PC-3 (cell line): ENCODE results near the gene RTN4RL1.

Experiments used
- CTCF ChIP-seq: fragments of 300-600 bp; sonication (generic); conservative IDR thresholded peaks from 2 replicates; pipeline ENCODE4 v1.5.1; 2017; ENCODE audit warnings: antibody characterized with exemption, low read depth, mild to moderate bottlenecking, low read length
- EZH2phosphoT487 ChIP-seq: fragments of 300-600 bp; sonication (generic); IDR thresholded peaks from 2 replicates; pipeline ENCODE4 v1.6.1; 2018; ENCODE audit warnings: mild to moderate bottlenecking, antibody characterized with exemption, low read length, borderline replicate concordance

DNA sequence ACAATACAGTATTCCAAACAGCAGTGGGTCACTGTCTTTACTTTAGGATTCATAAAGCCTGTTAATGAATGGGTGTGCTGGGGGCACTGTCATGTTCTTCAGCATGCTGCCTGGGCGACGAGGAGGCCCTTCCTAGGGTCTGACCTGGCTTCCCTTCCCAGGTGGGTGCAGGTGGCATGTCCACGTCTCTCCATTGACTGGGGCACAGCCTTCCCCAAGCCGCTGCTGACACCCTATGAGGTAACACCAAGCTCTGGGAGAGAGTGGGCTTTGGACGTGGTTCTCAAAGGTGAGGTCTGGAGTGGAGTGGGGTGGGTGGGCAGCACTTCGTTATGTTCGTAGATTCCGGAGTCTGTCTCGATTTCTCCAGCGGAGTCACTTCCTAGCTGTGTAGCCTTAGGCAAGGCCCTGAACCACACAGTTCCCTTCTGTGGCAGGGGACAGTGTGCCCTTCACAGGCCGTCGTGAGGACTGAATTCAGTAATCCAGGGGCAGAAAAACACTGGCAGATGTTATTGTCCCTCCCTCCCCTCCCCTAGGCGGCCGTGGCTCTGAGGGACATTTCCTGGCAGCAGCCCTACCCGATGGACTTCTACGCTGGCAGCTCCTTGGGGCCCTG is 15.9 kb upstream of the RTN4RL1 start:
- TF ChIP-seq CTCF, result no peak
- no peak for TF ChIP-seq EZH2phosphoT487
